ENCODE data around the gene MS4A13. TPM values are rescaled to one million over a fixed set of nuclear protein-coding genes. Genes with fewer than 3 reads are reported as not detected.
"Not testable (repeated sequence)": the region's sequence is repeated elsewhere in the genome, so short reads cannot be mapped to it uniquely, and the experiment has no call there.

MS4A13 gene
- total RNA-seq, 1 experiment from 2014 or later, result not detected

DNA sequence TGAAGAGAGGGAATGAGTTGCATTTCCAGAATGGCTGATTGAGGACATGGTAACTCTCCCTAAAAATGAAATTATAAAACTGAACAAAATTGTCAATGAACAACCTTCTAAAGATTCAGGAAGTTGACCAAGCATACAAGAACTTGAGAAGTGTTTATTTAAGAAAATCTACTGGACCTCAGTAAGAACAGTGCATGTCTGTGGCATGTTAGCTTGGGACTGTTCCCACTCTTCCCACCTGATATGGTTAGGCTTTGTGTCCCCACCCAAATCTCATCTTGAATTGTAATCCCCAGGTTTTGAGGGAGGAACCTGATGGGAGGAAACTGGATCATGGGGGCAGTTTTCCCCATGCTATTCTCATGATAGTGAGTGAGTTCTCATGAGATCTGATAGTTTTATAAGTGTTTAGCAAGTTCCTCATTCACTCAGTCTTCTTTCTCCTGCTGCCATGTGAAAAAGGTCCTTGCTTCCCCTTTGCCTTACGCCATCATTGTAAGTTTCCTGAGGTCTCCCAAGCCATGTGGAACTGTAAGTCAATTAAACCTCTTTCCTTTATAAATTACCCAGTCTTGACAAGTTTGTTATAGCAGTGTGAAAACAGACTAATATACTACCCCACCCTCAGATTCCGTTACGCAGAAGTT lies 15.4 kb downstream of the MS4A13 start:
- H3K27me3 Mint-ChIP-seq (ENCODE audit: low read depth), result no peaks in the 10 kb centered on the region
- H3K27ac Mint-ChIP-seq, result peak overlapping the region in 2 of 3 experiments; percentile 48 to 86; a peak in 3 of 7 replicates
- no CpG with 5 or more reads among the region's 3 CpGs for WGBS (ENCODE audit: extremely low coverage, insufficient read length, low lambda C conversion rate)

DNA sequence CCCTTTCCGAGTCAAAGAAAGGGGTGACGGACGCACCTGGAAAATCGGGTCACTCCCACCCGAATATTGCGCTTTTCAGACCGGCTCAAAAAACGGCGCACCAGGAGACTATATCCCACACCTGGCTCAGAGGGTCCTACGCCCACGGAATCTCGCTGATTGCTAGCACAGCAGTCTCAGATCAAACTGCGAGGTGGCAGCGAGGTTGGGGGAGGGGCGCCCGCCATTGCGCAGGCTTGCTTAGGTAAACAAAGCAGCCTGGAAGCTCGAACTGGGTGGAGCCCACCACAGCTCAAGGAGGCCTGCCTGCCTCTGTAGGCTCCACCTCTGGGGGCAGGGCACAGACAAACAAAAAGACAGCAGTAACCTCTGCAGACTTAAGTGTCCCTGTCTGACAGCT lies 17.2 kb downstream of the MS4A13 start:
- not testable (repeated sequence) for H2BK20ac ChIP-seq (ENCODE audit: low read depth, low read length, poor library complexity, severe bottlenecking); H2AK5ac ChIP-seq (ENCODE audit: insufficient read length, low read length); H4K5ac ChIP-seq (ENCODE audit: insufficient read length, low read depth, low read length); H4K20me1 ChIP-seq (ENCODE audit: control insufficient read depth, insufficient read depth, insufficient read length); H2AFZ ChIP-seq (ENCODE audit: low read length); H2BK5ac ChIP-seq (ENCODE audit: insufficient read length, low read length); H4K91ac ChIP-seq (ENCODE audit: insufficient read length, low read depth, low read length); H3K23me2 ChIP-seq (ENCODE audit: insufficient read length, low read depth, low read length, poor library complexity, severe bottlenecking); H2BK12ac ChIP-seq (ENCODE audit: insufficient read length, low read depth, low read length); H3K9ac ChIP-seq (ENCODE audit: extremely low read depth, insufficient read length, low read length); H3K27ac Mint-ChIP-seq; H3K9me3 ChIP-seq (ENCODE audit: control insufficient read depth, low read depth, low read length); H3K27me3 ChIP-seq (ENCODE audit: insufficient read depth, low read length); H2BK15ac ChIP-seq (ENCODE audit: low read depth, low read length); H3K14ac ChIP-seq (ENCODE audit: insufficient read depth, low read length); H3K79me1 ChIP-seq (ENCODE audit: insufficient read depth, low read depth, low read length, poor library complexity, severe bottlenecking); H3K18ac ChIP-seq (ENCODE audit: insufficient read length, low read depth, low read length); H3K23ac ChIP-seq (ENCODE audit: insufficient read length, low read depth, low read length); H3K27me3 Mint-ChIP-seq (ENCODE audit: low read depth); H3K4ac ChIP-seq (ENCODE audit: low read depth, low read length); H3K27ac ChIP-seq (ENCODE audit: insufficient read length, low read depth, low read length); H3K79me2 ChIP-seq (ENCODE audit: insufficient read depth, low read length); H3K4me3 Mint-ChIP-seq; H3T11ph ChIP-seq (ENCODE audit: low read length); H3K4me2 ChIP-seq (ENCODE audit: insufficient read depth, insufficient read length, low read length); H3K56ac ChIP-seq (ENCODE audit: insufficient read length, low read depth, low read length); H2BK120ac ChIP-seq (ENCODE audit: low read depth, low read length, poor library complexity, severe bottlenecking); H3K4me1 ChIP-seq (ENCODE audit: insufficient read depth, low read length); H4K8ac ChIP-seq (replicated peaks; ENCODE audit: insufficient read length, low read depth, low read length); DNase-seq
- Mint-ChIP-seq H3K36me3 (ENCODE audit: insufficient read depth in 1 of 3, low read depth in 3 of 3) (peaks cover 11 to 23% (median 18%) of the 10 kb centered on the region in 3 experiments; a peak in 6 of 7 replicates), H3K4me1 (peaks cover 18 to 19% of the 10 kb centered on the region in 2 experiments), H3K9me3 (peaks cover 17 to 18% of the 10 kb centered on the region in 2 experiments)
- no CpG with 5 or more reads among the region's 18 CpGs for WGBS (ENCODE audit: extremely low coverage, insufficient read length, low lambda C conversion rate)

More for the DNA sequence above, 15.4 kb downstream of the MS4A13 start:
- no peak overlapping the region for H3K4ac ChIP-seq (ENCODE audit: low read depth, low read length)
- no peak overlapping the region for H3K4me2 ChIP-seq (ENCODE audit: insufficient read depth, insufficient read length, low read length)
- no peak overlapping the region for H3K23ac ChIP-seq (ENCODE audit: insufficient read length, low read depth, low read length)
- H3K27ac ChIP-seq (ENCODE audit: insufficient read length, low read depth, low read length), result no peak overlapping the region
- no peaks in the 10 kb centered on the region for H3K79me2 ChIP-seq (ENCODE audit: insufficient read depth, low read length)
- H2BK15ac ChIP-seq (ENCODE audit: low read depth, low read length), result no peak overlapping the region
- Mint-ChIP-seq H3K4me1 (peaks cover 18 to 19% of the 10 kb centered on the region in 2 experiments), H3K9me3 (peaks cover 17 to 18% of the 10 kb centered on the region in 2 experiments), H3K36me3 (ENCODE audit: insufficient read depth in 1 of 3, low read depth in 3 of 3) (peaks cover 11 to 23% (median 18%) of the 10 kb centered on the region in 3 experiments; a peak in 6 of 7 replicates), H3K4me3 (no peak overlapping the region)
- no peak overlapping the region for H2BK12ac ChIP-seq (ENCODE audit: insufficient read length, low read depth, low read length)
- H2BK20ac ChIP-seq (ENCODE audit: low read depth, low read length, poor library complexity, severe bottlenecking), result peak overlapping the region; percentile 29
- H2BK5ac ChIP-seq (ENCODE audit: insufficient read length, low read length), result no peak overlapping the region
- no peak overlapping the region for H3K56ac ChIP-seq (ENCODE audit: insufficient read length, low read depth, low read length)
- no peak overlapping the region for H4K8ac ChIP-seq (replicated peaks; ENCODE audit: insufficient read length, low read depth, low read length)
- H3K27me3 ChIP-seq (ENCODE audit: insufficient read depth, low read length), result no peaks in the 10 kb centered on the region
- no peak overlapping the region for H3K18ac ChIP-seq (ENCODE audit: insufficient read length, low read depth, low read length)
- TF ChIP-seq CTCF (conservative IDR thresholded peaks at IDR 0.05), result no peak
- H3K9me3 ChIP-seq (ENCODE audit: control insufficient read depth, low read depth, low read length), result peaks cover 5% of the 10 kb centered on the region
- H3K4me1 ChIP-seq (ENCODE audit: insufficient read depth, low read length), result no peaks in the 10 kb centered on the region
- no peaks in the 10 kb centered on the region for H4K20me1 ChIP-seq (ENCODE audit: control insufficient read depth, insufficient read depth, insufficient read length)
- no peak overlapping the region for H3K9ac ChIP-seq (ENCODE audit: extremely low read depth, insufficient read length, low read length)
- H3K14ac ChIP-seq (ENCODE audit: insufficient read depth, low read length), result no peak overlapping the region
- no peak overlapping the region for H3T11ph ChIP-seq (ENCODE audit: low read length)
- H4K91ac ChIP-seq (ENCODE audit: insufficient read length, low read depth, low read length), result no peak overlapping the region
- H4K5ac ChIP-seq (ENCODE audit: insufficient read length, low read depth, low read length), result no peak overlapping the region
- H2BK120ac ChIP-seq (ENCODE audit: low read depth, low read length, poor library complexity, severe bottlenecking), result no peak overlapping the region
- H2AK5ac ChIP-seq (ENCODE audit: insufficient read length, low read length), result no peak overlapping the region
- DNase-seq, result no peak
- no peak overlapping the region for H2AFZ ChIP-seq (ENCODE audit: low read length)
- no peaks in the 10 kb centered on the region for H3K23me2 ChIP-seq (ENCODE audit: insufficient read length, low read depth, low read length, poor library complexity, severe bottlenecking)
- no peaks in the 10 kb centered on the region for H3K79me1 ChIP-seq (ENCODE audit: insufficient read depth, low read depth, low read length, poor library complexity, severe bottlenecking)
